GM19025 (cell line): ENCODE measurements around the gene CNTN2.

ENCODE experiments used
- ATAC-seq: cut with Tn5 transposase; IDR thresholded peaks from one replicate; pipeline ENCODE4 v1.9.1; 2021; ENCODE audit warnings: mild to moderate bottlenecking, low read depth, moderate library complexity; ENCODE audit not compliant: unreplicated experiment

CNTN2 gene

GRCh38 chr1:205049479-205049878, 6.5 kb downstream of the CNTN2 start:
- ATAC-seq = no peak

DNA sequence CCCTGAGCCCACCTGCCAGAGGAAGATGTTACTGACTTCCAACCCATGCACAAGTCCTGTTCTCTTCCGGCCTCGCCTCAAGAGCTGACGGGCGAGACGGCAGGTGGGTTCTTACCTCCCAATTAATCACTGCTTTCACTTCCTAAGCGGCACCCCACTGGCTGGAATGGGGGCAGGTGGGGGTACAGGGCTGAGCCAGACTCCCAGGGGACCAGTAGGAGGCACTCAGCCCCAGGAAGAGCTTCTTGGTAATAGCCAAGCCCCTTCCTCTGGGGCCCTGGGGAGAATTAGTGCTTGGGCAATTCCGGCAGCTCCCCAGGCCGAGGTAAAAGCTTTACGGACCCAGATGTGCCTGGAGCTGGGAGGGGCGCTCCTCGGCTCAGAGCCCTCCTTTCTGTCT, 9.7 kb downstream of the CNTN2 start:
- no peak for ATAC-seq

- ATAC-seq = no peak
Measured at GRCh38 chr1:205053296-205053695, 10.3 kb downstream of the CNTN2 start.

GRCh38 chr1:205054013-205054412, 11.0 kb downstream of the CNTN2 start:
- ATAC-seq = no peak

DNA sequence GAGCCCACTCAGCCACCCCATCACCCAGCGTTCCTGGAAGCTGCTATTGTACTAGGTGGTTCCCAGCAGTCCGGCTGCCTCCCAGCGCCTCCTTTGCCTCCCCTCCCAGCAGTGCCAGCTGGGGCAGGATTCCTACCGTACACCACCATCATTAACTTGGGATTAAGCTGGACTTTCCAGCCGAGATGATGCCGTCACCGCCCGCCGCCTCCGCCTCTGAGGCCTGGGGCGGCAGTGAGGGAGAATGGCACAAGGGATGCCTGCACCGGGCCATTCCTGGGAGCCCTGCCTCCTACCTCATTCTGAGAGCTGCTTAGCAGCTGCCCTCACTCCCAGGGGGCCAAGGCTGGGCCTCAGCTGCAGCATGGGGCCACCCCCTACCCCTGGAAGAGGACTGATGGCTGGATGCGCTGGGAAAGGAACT, 13.2 kb downstream of the CNTN2 start:
- no peak for ATAC-seq

DNA sequence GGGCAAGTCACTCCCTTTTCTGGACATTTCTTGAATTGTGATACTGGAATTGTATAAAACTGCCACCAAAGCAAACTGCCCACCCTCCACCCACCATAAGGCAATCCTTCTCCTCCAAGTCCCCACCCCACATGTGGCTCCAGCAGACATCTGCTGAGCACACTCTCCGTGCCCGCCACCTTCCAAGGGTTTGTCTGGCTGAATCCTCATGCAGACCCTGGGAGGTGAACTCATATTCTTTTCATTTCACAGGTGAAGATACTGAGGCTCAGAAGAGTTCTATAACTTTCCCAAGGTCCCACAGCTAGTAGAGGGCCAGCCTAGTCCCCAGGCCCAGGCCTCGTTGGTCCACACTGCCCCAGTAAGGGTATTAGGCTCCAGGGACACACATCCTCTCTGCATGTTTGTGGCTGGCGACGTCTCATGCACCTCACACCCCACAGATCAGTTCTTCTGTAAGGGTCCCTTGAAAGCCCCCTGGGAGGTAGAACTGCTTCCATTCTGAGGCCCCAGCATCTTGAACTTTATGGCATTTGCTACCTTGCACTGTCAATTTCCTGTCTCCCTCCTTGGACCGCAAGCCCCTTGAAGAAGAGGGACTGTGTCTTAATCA, 14.1 kb downstream of the CNTN2 start:
- no peak for ATAC-seq

- ATAC-seq = no peak
Measured at GRCh38 chr1:205057808-205058575, 15.0 kb downstream of the CNTN2 start.

DNA sequence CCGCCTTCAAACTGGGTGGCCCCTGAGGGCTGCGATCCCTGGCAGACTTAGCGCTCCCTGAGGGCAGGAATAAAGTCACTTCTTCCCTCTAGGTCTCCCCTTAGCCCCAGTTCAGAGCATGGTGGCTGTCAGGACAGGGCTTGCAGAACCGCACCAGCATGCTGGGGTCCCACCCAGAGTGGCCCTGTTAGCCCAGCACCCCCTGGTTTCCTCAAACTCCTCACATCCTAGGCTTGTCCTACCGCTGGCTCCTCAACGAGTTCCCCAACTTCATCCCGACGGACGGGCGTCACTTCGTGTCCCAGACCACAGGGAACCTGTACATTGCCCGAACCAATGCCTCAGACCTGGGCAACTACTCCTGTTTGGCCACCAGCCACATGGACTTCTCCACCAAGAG, 15.8 kb downstream of the CNTN2 start:
- no peak for ATAC-seq

GRCh38 chr1:205059660-205060059, 16.6 kb downstream of the CNTN2 start:
- no peak for ATAC-seq

- no peak for ATAC-seq
Measured at GRCh38 chr1:205060746-205061145, 17.7 kb downstream of the CNTN2 start.

DNA sequence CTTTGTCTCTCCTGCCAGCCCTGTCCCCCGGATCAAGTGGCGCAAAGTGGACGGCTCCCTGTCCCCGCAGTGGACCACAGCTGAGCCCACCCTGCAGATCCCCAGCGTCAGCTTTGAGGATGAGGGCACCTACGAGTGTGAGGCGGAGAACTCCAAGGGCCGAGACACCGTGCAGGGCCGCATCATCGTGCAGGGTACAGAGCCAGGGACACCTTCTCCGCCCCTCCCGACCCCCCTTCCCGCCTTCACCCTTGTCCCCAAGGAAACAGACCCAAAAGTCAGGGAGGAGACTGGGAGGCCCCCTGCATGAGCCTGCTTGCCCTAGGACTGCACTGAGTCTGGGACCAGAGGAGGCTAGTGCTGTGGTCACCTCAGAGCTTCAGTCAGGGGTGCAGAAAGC, 18.2 kb downstream of the CNTN2 start:
- ATAC-seq = no peak

DNA sequence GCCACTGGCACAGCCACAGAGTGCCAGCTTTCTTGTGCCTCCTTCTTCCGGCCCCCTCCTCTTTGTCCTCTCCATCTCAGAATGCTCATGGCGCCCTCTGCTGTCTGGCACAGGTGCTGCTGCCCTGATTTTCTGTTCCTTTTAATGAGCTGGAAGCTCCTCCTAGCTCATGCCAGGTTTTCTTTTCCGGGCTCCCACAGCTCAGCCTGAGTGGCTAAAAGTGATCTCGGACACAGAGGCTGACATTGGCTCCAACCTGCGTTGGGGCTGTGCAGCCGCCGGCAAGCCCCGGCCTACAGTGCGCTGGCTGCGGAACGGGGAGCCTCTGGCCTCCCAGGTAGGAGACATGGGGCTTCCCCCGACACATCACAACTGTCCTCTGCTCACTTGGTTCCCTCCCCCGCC, 18.7 kb downstream of the CNTN2 start:
- ATAC-seq = no peak

GRCh38 chr1:205062319-205062718, 19.3 kb downstream of the CNTN2 start:
- ATAC-seq = no peak

GRCh38 chr1:205062895-205063294, 19.9 kb downstream of the CNTN2 start:
- no peak for ATAC-seq

- ATAC-seq = no peak
Measured at GRCh38 chr1:205064301-205064700, 21.3 kb downstream of the CNTN2 start.

GRCh38 chr1:205064741-205065316, 21.8 kb downstream of the CNTN2 start:
- ATAC-seq = no peak

DNA sequence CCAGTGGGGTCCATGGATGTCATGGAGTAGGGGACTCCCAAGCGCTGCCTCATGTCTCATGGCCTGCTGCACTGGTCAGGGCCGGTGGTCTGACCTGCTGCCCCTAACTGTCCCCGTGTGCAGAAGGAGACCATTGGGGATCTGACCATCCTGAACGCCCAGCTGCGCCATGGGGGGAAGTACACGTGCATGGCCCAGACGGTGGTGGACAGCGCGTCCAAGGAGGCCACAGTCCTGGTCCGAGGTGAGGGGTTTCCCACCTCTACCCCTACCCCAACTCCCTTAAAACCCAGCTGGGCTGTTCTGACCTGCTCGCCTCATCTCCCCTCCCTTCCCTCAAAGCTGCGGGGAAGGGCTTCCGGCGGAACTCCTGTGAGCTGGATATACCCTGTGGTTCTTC, 22.7 kb downstream of the CNTN2 start:
- ATAC-seq = no peak

DNA sequence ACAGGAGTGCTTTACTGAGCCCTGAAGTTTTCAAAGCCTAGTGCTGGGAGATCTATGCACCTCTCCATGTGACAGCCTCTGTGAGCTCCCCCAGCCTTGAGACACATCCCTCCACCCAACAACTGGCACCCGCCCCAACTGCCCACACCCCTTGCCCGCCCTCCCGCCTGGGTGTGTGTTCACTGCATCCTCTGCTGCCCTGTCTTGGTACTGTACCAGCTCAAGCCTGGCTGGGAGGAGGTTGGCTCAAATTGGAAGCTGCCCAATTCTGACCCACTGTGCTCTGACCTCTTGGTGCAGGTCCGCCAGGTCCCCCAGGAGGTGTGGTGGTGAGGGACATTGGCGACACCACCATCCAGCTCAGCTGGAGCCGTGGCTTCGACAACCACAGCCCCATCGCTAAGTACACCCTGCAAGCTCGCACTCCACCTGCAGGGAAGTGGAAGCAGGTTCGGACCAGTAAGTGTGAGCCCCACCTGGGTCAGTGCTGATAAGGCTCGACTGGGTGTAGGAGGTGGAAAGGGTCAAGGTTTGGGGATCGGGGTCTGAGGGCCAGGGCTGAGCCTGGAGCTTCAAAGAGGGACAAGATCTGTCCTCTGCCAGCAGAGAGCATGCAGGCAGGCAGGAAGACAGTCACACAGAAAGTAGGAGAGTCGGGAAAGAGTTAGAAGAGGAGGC, 23.3 kb downstream of the CNTN2 start:
- no peak for ATAC-seq

DNA sequence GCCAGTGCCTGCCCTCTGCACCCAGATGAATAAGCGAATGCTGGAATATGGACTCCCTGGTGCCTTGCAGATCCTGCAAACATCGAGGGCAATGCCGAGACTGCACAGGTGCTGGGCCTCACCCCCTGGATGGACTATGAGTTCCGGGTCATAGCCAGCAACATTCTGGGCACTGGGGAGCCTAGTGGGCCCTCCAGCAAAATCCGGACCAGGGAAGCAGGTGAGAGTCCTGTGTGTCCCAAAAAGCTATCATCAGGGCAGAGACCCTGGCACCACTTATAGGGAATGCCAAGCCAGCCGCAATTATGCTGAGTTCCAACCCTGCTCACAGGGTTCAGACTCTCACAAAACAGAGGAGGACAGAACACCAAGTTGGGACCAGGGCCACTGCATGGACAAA, 24.0 kb downstream of the CNTN2 start:
- no peak for ATAC-seq

- no peak for ATAC-seq
Measured at GRCh38 chr1:205068001-205068400, 25.0 kb downstream of the CNTN2 start.

DNA sequence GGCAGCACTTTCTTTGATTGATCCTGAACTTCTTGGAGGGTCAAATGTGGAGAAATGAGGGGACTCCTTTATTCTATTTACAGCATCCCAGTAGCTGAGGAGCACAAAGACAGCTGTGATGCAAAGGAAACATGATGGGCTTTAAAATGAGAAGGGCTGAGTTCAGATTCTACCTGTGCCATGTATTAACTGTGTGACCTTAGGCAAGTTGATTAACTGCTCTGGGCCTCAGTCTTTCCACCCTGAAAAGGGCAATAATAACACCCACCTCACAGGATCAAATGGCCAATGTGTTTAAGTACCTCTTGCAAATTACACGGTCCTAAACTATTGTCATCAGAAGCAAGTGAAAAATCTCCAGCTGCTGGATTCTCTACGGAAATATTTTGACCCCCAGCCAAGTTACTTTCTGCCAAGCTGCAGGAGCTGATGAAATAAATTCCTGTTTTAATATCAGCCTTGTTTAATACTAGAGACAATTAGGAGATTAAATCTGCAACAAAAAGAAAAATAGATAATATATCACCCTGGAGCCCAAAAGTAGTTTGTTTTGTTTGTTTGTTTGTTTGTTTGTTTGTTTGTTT, 25.5 kb downstream of the CNTN2 start:
- no peak for ATAC-seq
